ENCODE results near the gene HSD17B1.
"Not testable (repeated sequence)": the region's sequence is repeated elsewhere in the genome, so short reads cannot be mapped to it uniquely, and the experiment has no call there.

HSD17B1 gene, protein sequence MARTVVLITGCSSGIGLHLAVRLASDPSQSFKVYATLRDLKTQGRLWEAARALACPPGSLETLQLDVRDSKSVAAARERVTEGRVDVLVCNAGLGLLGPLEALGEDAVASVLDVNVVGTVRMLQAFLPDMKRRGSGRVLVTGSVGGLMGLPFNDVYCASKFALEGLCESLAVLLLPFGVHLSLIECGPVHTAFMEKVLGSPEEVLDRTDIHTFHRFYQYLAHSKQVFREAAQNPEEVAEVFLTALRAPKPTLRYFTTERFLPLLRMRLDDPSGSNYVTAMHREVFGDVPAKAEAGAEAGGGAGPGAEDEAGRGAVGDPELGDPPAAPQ

GRCh38 chr17:42552736-42553135 lies at the start of gene HSD17B1:
Gene HSD17B1, plus strand, starts transcription at chr17:42552923. Its CDS starts 11 bp downstream, at chr17:42552934.
- DNase-seq = not testable (repeated sequence)

DNA sequence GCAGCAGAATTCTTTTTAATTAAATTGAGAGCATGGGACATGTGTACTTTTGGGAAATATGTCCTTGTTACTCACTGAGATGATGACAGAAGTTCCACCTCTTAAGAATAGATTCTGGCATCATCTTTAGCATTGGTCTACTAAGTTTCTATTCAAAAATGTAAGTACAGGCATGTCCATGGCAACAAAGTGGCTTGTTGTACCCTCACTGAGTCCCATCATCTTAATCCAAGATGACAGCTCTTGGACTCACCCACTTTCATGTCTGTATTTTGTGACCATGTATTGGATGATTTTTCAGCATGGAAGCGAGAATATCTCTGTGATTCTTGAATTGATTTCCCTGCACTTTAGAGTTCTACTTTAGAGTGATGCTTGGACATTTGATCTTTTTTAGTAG lies 49.8 kb upstream of the HSD17B1 start:
- no peak for DNase-seq

- DNase-seq = no peak
Observed at GRCh38 chr17:42507671-42508070, 45.1 kb upstream of the HSD17B1 start.

DNA sequence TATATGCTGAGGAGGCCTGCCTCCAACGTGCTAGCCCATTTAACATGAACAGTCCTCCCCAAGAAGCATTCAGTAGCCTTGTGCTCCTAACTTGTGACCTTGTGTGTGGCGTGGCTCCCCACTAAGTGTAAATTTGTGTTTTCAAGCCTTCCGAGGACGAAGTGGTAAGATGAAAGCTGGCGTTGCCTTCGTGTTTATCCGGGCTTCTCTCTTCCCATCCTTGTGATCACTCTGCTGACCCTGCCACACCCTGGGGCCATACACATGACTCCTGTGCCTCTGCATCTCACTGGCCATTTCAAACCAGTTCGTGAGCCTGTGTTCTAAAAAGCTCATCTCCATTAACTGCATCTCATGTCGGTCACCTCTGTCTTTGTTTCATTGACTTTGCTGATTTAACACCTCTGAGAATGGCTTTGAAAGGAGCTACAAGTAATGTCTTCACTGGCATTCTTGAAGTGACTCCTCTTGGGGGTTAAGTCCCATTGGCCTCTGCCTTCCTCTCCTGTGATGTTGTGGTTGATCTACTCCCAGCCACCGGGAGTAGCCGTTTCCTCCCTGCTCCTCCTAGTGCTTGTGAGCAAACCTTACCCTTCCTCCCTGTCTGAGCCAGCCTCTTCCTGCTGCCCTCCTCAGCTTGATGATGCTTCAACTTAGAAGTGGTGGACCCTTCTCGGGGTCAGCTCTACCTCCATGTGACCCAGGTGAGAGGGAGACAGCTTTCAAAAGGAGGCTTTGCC lies 44.1 kb upstream of the HSD17B1 start:
- DNase-seq = no peak

DNA sequence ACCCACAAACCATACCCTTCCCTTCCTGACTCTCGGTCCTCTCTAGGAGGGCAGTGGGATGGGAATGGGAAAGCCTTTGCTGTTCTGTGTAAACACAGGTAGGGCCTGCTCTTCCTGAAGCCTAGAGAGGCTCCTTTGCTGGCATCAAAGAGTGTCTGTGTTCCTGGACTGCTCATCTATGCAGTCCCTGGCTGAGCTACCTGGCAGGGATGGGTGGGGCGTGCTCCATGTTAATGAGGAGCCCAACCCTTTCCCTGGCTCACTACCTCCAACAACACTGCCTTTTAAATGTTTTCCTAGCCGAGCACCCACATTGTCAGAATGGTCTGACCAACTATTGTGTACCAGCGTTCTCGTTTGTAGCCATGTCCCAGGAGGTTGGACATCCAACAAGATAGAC lies 43.3 kb upstream of the HSD17B1 start:
- DNase-seq = no peak

- no peak for DNase-seq
Observed at GRCh38 chr17:42509841-42510240, 42.9 kb upstream of the HSD17B1 start.

GRCh38 chr17:42512246-42512645 lies 40.5 kb upstream of the HSD17B1 start:
- no peak for DNase-seq

- no peak for DNase-seq
Observed at GRCh38 chr17:42512733-42513251, 39.9 kb upstream of the HSD17B1 start.

DNA sequence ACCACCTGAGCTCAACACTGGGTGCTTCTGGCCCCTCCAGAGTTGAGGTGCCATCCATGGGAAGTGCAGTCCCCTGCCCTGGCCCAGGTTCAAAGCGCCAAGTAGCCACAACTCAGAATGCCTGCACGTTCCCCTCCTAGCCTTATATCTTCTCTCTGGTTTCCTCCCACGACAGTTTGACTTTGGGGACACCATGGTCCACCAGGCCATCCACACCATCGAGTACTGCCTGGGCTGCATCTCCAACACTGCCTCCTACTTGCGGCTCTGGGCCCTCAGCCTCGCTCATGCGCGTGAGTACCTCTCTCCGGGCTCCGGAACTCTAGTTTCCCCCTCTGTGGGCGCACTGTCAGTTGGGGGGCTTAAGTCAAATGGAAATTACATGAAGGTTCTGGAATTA lies 39.0 kb upstream of the HSD17B1 start:
- DNase-seq = no peak

- DNase-seq = no peak
Observed at GRCh38 chr17:42514279-42514678, 38.4 kb upstream of the HSD17B1 start.

DNA sequence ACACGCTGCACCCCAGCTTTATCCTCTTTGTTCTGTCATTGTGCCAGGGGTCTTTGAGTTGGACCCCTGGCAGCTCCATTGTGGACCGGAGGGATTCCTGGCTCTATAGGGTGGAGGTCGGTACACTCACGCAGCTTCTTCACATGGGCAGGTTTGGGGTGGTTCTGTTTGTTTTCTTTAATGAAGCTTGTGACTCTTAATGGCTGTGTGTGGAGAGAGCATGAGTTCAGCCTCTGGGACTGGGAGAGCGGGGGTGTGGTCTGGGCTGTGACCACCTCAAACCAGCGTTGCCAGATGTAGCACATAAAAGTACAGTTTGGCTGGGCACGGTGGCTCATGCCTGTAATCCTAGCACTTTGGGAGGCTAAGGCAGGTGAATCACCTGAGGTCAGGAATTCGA lies 37.9 kb upstream of the HSD17B1 start:
- DNase-seq = no peak

DNA sequence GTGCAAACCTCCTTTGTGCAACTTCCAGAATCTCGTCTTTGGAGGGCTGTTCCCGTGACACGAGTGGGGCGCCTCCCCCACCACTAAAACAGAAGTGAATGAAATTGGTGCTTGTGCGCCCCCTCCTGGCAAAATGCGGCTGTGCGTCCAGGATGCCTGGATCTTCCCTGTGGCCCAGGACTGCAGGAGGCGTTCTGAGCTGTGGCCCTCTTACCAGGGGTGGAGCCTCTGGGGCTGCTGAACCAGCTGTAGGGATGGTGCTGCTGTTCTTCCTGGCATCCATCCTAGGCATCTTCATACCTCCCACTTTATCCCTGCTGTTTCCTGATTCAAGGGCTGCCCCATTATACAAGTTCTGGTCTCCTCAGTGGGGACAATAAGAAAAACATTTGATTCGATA lies 35.2 kb upstream of the HSD17B1 start:
- peak; percentile 90 for DNase-seq

DNA sequence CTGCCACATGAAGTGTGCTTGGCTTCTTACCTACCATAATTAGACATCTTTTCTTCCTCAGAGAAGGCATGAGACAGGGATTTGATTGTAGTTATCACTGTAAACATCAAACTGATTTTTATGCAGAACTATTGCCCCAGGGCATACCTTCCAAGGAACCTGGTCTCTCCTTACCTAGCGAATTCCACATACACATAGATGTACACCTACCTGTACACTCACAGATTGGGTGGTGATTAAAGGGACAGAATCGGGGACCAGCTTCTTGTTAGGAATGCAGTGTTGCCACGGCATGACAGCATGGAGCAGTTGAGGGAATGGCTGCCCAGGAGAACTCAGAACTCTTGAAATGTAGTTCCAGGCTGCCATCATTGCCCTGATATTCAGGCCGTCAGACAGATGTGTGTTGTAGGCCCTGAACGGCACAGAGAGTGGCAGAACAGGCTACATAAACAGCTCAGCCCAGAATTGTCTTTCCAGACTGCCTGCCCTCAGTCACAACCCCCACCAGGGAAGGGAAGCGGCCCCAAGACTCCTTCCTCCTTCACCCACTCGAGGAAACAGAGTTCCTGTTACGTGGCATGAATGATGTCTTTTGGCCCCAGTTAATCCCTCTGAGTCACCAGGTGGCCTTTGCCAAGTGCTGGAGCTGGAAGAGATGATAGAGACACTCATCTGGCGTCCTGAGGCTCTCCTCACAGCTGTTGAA lies 34.5 kb upstream of the HSD17B1 start:
- peak; percentile 80 for DNase-seq

- peak; percentile 69 for DNase-seq
Observed at GRCh38 chr17:42518755-42519545, 33.8 kb upstream of the HSD17B1 start.

DNA sequence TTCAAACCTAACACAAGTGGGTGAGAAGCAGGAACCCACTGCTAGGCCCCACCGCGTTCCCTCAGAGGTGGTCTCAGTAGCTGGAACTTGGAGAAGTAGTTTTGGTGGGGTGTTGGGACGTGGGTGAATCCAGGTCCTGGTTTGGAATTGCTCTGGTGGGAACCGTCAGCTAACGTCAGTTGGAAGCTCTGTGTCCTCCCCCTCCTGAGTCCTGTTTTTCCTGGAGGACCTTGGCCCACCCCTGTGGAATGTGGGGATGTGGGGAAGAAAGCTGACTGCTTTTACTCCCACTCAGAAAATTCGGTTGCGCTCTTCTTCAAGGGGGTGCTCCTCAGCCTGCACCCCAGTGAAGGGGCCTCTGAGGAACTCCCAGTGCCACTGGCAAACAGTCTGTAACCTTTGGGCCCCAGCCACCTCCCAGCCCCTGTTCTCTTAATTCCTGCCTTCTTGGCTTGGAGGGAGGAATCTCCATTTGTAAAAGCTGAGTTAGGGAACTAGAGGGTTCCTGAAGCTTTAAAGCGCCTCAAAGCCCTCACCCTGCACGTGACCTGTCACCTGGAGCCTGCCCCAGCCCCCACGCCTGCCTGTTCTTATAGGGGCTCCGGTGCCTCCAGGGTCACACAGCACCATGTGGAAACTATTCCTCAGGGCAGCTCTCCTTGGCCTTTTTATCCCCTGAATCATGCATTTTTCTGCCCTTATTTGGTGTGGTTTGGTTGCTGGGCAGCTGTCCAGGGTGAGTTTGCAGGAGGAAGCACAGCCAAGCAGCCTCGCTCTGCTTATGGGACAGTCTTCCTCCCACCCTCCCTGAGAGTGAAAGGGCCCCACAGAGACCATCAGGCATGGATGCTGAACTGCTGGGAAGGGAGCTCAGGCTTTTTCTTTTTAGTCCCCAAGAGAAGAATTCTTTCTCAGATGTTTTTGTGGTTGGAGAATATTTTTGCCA lies 32.9 kb upstream of the HSD17B1 start:
- DNase-seq = peak; percentile 93

DNA sequence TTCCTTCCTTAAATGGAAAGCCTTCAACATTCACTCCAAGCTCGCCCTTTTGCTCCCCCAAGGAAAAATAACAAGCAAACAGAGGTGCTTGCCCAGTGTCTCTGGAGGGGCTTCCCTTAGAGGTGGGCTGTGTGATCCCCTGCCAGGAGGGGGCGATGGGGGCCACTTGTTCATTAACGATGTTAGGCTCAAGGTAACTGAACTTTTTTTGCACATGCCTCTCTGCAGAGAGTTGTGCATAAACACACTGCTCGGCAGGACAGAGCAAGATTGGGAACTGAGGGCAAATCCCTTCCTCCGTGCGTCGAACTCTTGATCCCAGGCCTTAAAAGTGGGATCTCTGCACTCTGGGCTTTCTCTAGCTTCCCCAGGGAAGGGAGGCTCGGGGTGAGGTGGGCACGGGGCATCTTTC lies 32.2 kb upstream of the HSD17B1 start:
- no peak for DNase-seq

DNA sequence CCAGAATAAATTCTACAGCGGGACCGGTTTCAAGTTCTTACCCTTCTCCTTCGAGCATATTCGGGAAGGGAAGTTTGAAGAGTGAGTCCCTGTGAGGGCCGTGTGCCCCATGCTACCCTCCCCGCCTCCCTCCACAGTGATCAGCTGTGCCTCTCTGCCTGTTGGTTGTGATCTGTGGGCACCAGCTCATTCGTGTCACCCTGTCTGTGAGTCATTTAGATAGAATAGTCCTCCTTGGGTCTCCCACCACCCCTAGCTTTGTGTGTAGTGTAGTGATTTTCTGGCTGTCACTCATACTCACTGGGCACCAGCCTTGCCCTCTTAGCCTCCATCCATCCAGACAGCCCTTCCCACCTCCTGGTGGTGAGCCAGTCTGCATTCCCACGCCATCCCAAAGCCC lies 31.7 kb upstream of the HSD17B1 start:
- no peak for DNase-seq

DNA sequence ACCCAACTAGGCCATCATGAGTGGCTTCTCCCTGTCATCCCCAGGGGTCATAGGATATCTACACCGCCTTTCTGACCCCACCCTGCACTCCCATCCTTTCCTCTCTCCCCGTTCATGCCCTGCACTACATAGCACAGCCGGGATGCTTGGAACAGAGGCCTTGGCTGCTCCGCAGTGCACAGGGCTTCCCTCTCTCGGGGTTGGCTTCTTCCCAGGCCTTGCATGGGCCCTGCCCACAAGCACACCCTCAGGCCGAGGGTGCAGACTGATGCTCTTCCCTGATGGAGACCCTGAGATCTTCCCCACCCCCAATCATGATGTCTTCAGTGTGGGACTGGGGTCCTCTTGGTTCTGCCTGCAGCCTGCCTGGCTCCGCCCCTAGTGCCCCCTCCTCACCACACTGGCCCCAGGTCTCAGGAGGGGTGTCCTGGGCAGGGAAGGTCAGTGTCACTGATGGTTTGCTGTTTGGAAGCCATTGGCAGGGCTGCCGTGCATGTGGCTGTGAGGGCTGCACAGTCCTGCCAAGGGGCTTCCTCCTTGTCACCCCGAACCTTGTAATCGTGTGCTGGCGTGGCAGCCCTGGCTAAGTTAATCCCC lies 31.0 kb upstream of the HSD17B1 start:
- no peak for DNase-seq

DNA sequence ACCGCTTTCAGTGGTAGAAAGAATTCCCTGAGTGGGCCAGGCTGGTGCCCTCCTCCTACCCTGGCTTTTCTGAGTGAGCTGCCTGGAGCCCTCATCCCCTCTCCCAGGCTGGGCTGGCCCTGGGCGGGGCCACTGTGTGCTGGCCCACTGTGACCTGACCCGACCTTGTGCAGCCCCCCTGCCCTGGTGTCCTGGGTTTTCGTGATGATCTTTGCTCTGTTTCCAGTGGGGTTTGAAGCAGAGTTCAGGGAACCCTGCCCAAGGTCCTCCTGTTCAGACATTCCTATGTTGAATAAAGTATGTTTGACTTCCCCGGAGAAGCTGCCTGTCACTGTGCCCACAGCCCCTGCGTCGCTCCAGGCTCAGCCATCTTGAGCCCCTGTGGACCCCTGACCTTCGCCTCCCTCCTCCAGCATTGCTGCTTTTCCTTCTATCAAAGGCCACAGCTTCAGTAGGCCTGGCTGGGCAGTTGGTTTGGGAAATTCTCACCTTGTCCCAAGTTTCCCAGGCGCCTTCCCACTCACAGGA lies 30.4 kb upstream of the HSD17B1 start:
- DNase-seq = no peak

DNA sequence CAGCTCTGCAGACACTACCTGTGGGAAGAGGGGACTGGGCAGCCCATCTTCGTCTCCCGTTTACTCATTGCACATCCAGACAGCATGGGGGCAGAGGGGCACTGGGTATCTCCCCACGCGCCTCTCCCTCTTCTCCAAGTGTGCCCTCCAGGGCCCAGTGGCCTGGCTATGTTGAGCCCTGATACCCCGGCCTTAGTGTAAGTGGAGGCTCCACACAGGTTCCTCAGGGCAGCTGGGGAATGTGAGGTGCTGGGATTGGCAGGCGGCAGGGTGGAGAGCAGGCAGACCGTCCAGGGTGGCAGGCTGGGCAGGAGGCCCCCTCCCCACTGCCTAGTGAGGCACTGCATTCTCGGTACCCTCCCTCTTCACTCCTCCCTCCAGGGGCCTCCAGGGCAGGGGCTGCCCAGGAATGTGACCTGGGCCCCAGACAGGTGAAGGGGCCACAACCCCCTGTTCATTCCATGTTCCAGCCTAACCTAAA lies 29.9 kb upstream of the HSD17B1 start:
- DNase-seq = no peak

- DNase-seq = no peak
Observed at GRCh38 chr17:42525221-42525620, 27.5 kb upstream of the HSD17B1 start.
